Activated CD4-positive, alpha-beta T cell treated with anti-CD3 and anti-CD28 coated beads, Interleukin-2, amount 10 ng/mL, durations not matched to agents 24 days and 14 days (primary cell): ENCODE data around the gene MESD. TPM values are rescaled to one million over a fixed set of nuclear protein-coding genes. Genes with fewer than 3 reads are reported as not detected.

ENCODE experiments used
- DNase-seq: peaks from one replicate; pipeline ENCODE4 v3.0.0; 2022
- H3K27ac Mint-ChIP-seq: one replicate; pipeline ENCODE4 v1.8.0; 2022; ENCODE audit warnings: mild to moderate bottlenecking, mixed read lengths
- H3K27me3 Mint-ChIP-seq: one replicate; pipeline ENCODE4 v1.8.0; 2022; ENCODE audit warnings: mixed read lengths
- H3K36me3 Mint-ChIP-seq: one replicate; pipeline ENCODE4 v1.8.0; 2022; ENCODE audit warnings: low read depth, mild to moderate bottlenecking, mixed read lengths
- H3K4me1 Mint-ChIP-seq: one replicate; pipeline ENCODE4 v1.8.0; 2021; ENCODE audit warnings: mixed read lengths
- H3K4me3 Mint-ChIP-seq: one replicate; pipeline ENCODE4 v1.8.0; 2022; ENCODE audit warnings: mild to moderate bottlenecking, moderate library complexity, mixed read lengths
- H3K9me3 Mint-ChIP-seq: one replicate; pipeline ENCODE4 v1.8.0; 2021; ENCODE audit warnings: mixed read lengths
- intact Hi-C: fragments of 100-400 bp; cut with micrococcal nuclease; formaldehyde crosslinking; loops from one replicate; pipeline ENCODE4 v1.15.1; 2023
- total RNA-seq: library from RNA; stranded (reverse); gene quantifications from 2 replicates; pipeline ENCODE4 v1.2.3, GENCODE V29; 2022

Gene MESD
- total RNA-seq, 1 donor from 2014 or later, result 27.1 TPM

DNA sequence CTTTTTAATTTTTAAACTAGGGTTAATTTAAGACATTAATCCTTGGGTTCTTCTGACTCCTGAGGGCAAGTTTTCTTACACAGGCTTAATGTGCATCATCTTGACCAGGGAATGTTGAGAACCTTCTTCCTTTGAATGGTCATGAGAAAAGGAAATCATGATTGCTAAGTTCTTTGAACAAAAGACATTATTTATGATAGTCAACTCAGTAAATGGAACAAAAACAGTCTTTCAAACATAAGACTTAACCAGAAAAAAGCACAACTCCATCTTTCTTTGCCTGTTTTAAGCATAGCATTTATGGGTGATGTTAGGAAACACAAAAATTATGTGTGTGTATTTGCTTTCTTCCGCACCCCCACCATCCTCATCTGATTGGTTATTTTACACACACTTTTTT, 16.5 kb upstream of the MESD start:
- intact Hi-C loops, result no loop called here
- Mint-ChIP-seq H3K27me3 (no peaks in the 10 kb centered on the region), H3K4me1 (peaks cover 46% of the 10 kb centered on the region)

DNA sequence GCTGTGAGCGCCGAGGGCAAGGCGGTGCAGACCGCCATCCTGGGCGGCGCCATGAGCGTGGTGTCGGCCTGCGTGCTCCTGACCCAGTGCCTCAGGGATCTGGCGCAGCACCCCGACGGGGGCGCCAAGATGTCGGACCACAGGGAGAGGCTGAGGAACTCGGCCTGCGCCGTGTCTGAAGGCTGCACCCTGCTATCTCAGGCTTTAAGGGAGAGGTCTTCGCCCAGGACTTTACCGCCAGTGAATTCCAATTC, 13.4 kb upstream of the MESD start:
- DNase-seq, result no peak
- peaks cover 34% of the 10 kb centered on the region for H3K36me3 Mint-ChIP-seq
- H3K9me3 Mint-ChIP-seq, result no peaks in the 10 kb centered on the region
- H3K27ac Mint-ChIP-seq, result no peak overlapping the region
- peak overlapping the region; percentile 79 for H3K4me3 Mint-ChIP-seq
- intact Hi-C loops, result no loop called here
- peaks cover 45% of the 10 kb centered on the region for H3K4me1 Mint-ChIP-seq
- H3K27me3 Mint-ChIP-seq, result no peaks in the 10 kb centered on the region

More for the DNA sequence above, 16.5 kb upstream of the MESD start:
- DNase-seq, result no peak
- H3K27ac Mint-ChIP-seq, result no peak overlapping the region
- H3K36me3 Mint-ChIP-seq, result peaks cover 37% of the 10 kb centered on the region
- no peak overlapping the region for H3K4me3 Mint-ChIP-seq
- no peaks in the 10 kb centered on the region for H3K9me3 Mint-ChIP-seq

DNA sequence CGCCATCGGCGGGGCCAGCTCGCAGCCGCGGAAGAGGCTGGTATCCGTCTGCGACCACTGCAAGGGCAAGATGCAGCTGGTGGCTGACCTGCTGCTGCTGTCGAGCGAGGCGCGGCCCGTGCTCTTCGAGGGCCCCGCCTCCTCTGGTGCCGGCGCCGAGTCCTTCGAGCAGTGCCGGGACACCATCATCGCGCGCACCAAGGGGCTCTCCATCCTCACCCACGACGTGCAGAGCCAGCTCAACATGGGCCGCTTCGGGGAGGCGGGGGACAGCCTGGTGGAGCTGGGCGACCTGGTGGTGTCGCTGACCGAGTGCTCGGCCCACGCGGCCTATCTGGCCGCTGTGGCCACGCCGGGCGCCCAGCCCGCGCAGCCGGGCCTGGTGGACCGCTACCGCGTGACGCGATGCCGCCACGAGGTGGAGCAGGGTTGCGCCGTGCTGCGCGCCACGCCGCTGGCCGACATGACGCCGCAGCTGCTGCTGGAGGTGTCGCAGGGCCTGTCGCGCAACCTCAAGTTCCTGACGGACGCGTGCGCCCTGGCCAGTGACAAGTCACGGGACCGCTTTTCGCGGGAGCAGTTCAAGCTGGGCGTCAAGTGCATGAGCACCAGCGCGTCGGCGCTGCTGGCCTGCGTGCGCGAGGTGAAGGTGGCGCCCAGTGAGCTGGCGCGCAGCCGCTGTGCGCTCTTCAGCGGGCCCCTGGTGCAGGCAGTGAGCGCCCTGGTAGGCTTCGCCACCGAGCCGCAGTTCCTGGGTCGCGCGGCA, 12.9 kb upstream of the MESD start:
- Mint-ChIP-seq H3K27me3 (no peaks in the 10 kb centered on the region), H3K27ac (peak overlapping the region; percentile 62), H3K9me3 (no peaks in the 10 kb centered on the region), H3K4me1 (peaks cover 45% of the 10 kb centered on the region), H3K36me3 (peaks cover 34% of the 10 kb centered on the region), H3K4me3 (peak overlapping the region; percentile 98)
- intact Hi-C loops, result no loop called here
- no peak for DNase-seq

DNA sequence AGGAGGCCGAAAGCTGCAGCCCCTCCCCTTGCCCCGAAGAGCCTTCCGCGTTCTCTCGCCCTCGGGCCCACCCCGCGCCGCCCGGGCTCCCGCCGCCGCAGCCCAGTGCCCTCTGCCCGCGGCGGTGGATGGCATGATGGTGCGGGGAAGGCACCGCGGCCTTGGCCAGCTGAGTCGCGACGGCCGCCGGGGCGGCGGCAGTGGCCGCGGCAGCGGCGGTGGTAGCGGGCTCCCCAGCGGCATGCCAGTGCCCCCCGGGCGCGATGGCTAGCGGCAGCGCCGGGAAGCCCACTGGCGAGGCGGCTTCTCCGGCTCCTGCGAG, 12.4 kb upstream of the MESD start:
- Mint-ChIP-seq H3K27ac (peak overlapping the region; percentile 86), H3K36me3 (peaks cover 33% of the 10 kb centered on the region), H3K4me3 (peak overlapping the region; percentile 98), H3K27me3 (no peaks in the 10 kb centered on the region), H3K9me3 (no peaks in the 10 kb centered on the region), H3K4me1 (peaks cover 46% of the 10 kb centered on the region)
- no peak for DNase-seq
- intact Hi-C loops, result no loop called here

DNA sequence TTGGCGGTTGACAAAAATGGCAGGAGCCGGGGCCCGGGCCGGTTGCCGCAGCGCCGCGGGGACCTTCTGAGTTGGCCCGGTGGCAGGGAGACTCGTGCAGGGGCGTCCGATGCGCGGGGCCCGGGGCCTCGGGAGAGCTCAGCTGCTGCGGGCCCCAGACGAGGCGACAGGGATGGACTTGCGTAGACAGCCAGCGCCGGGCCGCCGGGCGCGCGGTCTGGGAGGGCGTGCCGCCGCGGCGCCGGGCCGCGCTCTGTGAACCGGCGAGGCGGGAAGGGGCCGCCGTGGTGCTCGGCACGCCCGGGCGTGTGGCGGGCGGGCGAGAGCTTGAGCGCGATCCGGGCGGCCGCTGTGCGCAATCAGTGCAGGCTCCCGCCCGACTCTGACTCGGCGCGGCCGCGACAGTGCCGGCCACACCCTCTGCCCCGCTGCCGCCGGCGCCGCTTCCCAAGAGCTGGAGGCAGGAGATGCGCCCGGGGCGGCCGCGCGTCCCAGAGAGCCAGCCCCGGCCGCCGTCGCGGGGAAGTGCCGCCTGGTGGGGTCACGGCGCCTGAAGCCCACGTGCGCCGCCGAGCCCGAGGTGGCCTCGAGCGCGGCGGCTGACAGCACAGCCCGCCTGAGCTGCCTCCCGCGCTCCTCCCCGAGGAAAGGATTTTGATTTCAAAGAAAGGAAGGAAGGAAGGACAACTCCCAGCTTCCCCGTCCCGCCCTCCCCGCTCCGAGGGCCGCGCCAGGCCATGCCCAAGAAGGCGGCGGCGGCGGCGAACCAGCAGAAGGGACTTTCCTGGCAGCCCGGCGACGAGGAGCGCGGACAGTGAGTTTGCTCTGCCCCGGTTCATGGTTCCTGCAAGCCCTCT, 11.8 kb upstream of the MESD start:
- no peaks in the 10 kb centered on the region for H3K27me3 Mint-ChIP-seq
- peak overlapping the region; percentile 98 for H3K27ac Mint-ChIP-seq
- H3K4me3 Mint-ChIP-seq, result peak overlapping the region; percentile 98
- no peaks in the 10 kb centered on the region for H3K9me3 Mint-ChIP-seq
- H3K36me3 Mint-ChIP-seq, result peaks cover 33% of the 10 kb centered on the region
- peak; percentile 86 for DNase-seq
- peaks cover 46% of the 10 kb centered on the region for H3K4me1 Mint-ChIP-seq
- intact Hi-C loops, result loop anchor here (1.0 kb wide), 1 partner anchor 295 kb away; no protein-coding TSS in a partner anchor

DNA sequence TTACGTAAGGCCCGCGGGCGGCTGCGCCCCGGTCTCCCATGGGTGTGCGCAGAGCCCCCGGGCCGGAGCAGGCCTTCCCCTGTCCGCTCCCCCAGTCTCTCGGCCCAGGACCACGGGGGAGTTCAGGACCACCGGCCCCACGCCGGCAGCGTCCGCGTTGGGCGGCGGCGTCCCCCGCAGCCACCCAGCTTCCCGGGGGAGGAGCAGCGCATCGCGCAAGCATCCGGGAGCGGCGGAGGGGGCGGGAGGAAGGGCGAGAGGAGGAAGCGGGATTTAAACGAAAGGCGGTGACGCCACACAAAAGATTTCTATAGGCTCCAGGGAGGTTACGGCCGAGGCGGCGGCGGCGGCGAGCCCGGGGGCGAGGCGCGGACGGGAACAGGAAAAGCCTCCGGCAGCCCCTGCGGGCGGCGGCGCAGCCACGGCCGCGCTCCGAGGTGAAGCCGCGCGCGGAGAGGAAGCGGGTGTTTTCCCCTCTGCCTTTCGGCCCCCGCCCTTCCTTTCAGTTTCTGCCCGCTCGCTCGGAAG, 11.1 kb upstream of the MESD start, which contains the start of gene TLNRD1:
TLNRD1 (plus strand) TSS at position 300 of the 528 bp plus-strand sequence. CDS start 1,349 bp downstream, outside the sequence.
- no peaks in the 10 kb centered on the region for H3K9me3 Mint-ChIP-seq
- H3K4me1 Mint-ChIP-seq, result peaks cover 49% of the 10 kb centered on the region
- H3K36me3 Mint-ChIP-seq, result peaks cover 32% of the 10 kb centered on the region
- intact Hi-C loops, result loop anchor here (1.0 kb wide), 3 partner anchors 11 to 296 kb away; partner anchors contain the start of gene MESD
- peak within 1 kb of the TSS; percentile 98 for H3K4me3 Mint-ChIP-seq
- peak within 1 kb of the TSS; percentile 98 for H3K27ac Mint-ChIP-seq
- DNase-seq, result peak; percentile 97
- no peaks in the 10 kb centered on the region for H3K27me3 Mint-ChIP-seq

DNA sequence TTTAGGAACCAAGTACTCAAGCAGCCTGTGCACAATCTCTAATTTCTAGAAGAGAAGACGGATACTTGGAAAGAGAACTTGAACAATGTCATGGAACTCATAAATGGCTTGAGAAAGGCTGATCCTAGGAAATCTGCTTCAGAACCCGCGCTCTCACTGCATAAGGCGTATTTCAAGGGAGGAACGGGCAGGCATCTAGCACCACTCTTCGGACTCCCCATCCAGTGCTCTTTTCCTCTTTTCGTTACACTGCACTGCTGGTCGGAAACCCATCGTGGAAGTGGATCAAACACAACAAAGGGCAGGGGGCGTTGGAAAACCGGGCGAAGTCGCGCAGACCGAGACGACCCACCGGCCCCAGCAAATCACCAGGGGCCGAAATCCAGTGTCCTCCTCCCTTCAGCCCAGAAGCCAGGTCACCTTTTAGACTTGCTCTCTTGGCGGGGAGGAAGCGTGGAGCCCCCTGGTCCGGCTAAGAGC, 10.6 kb upstream of the MESD start:
- Mint-ChIP-seq H3K27ac (peak overlapping the region; percentile 98), H3K27me3 (no peaks in the 10 kb centered on the region), H3K4me1 (peaks cover 45% of the 10 kb centered on the region), H3K4me3 (peak overlapping the region; percentile 98), H3K36me3 (peaks cover 28% of the 10 kb centered on the region), H3K9me3 (no peaks in the 10 kb centered on the region)
- intact Hi-C loops, result loop anchor here (1.0 kb wide), 2 partner anchors 11 to 23 kb away; partner anchors contain the start of gene MESD
- DNase-seq, result no peak

DNA sequence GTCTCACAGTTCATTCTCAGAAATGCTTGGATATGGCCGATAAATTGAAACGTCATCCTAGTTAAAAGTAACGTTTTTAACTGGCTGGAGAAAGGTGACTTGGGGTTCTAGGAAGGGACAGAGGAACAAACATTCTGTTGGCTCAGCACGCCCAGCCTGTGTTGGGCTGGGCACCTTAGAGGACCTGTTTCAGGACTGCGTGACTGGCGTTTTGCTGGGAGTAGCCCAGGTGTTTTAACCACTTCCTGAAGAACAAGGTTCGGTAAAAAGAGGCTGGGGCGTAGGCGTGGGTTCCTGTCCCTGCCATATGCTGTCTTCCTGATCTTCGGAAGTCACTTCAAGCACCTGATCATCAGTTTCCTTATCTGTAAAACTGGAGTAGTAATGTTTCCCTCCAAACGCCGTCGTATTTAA, 10.0 kb upstream of the MESD start:
- Mint-ChIP-seq H3K4me3 (peak overlapping the region; percentile 98), H3K4me1 (peaks cover 41% of the 10 kb centered on the region), H3K9me3 (no peaks in the 10 kb centered on the region), H3K36me3 (peaks cover 24% of the 10 kb centered on the region), H3K27ac (peak overlapping the region; percentile 98), H3K27me3 (no peaks in the 10 kb centered on the region)
- intact Hi-C loops, result loop anchor here (1.0 kb wide), 2 partner anchors 10 to 24 kb away; partner anchors contain the start of gene MESD
- DNase-seq, result peak; percentile 90

DNA sequence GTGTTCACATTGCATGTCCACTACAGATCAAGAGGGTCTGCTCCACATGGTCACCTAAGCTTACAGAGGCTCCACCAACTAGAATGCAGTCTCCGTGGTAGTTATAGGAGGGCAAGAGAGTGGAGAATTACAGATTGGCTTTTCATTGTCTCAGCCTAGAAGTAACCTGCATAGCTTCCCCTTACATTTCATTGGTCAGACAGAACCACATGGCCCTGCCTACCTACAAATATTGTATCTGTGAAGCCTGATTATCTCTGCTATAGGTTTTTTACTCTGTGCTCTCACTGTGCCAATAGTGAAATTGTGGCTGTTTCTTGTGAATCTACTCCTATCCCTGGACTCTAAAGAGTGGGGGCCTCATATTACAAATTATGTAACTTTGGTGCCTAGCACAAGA, 8.6 kb upstream of the MESD start:
- Mint-ChIP-seq H3K27ac (no peak overlapping the region), H3K27me3 (no peaks in the 10 kb centered on the region)
- intact Hi-C loops, result no loop called here

DNA sequence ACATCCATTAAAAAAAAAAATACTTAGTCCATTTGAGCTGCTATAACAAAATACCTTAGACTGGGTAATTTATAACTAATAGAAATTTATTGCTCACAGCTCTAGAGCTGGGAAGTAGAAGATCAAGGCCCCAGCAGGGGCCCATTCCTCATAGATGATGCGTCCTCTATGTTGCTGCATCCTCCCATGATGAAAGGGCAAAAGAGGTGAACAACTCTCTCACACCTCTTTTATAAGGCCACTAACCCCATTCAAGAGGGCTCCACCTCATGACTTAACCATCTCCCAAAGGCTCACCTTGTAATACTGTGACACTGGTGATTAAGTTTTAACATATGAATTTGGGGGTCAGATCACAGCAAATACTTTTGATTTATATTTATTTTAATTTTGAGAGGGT, 8.1 kb upstream of the MESD start:
- peaks cover 8% of the 10 kb centered on the region for H3K36me3 Mint-ChIP-seq
- no peak for DNase-seq
- H3K9me3 Mint-ChIP-seq, result no peaks in the 10 kb centered on the region
- H3K27ac Mint-ChIP-seq, result no peak overlapping the region
- no peaks in the 10 kb centered on the region for H3K27me3 Mint-ChIP-seq
- H3K4me1 Mint-ChIP-seq, result peaks cover 27% of the 10 kb centered on the region
- H3K4me3 Mint-ChIP-seq, result no peak overlapping the region
- intact Hi-C loops, result no loop called here

More for the DNA sequence above, 8.6 kb upstream of the MESD start:
- Mint-ChIP-seq H3K4me3 (no peak overlapping the region), H3K9me3 (no peaks in the 10 kb centered on the region), H3K4me1 (peaks cover 28% of the 10 kb centered on the region), H3K36me3 (peaks cover 11% of the 10 kb centered on the region)
- no peak for DNase-seq

DNA sequence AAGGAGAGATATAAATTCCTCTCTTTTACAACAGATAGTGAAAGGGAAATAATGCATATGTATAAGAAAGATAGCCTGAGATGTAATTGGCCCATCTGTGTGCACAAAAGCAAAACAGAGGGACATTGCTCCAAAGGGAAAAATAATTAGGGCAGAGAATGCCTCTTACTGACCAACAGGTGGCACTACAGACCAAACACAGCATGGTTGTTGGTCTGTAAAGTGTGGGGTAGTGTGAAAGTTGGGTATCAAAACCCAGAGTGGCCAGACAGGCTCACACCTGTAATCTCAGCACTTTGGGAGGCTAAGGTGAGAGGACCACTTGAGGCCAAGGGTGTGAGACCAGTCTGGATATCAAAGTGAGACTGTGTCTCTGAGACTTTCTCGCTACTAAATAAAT, 6.6 kb upstream of the MESD start:
- peak; percentile 66 for DNase-seq
- intact Hi-C loops, result loop anchor here (1.0 kb wide), 2 partner anchors 112 to 270 kb away; no protein-coding TSS in a partner anchor
- peaks cover 6% of the 10 kb centered on the region for H3K36me3 Mint-ChIP-seq
- peaks cover 41% of the 10 kb centered on the region for H3K4me1 Mint-ChIP-seq
- no peak overlapping the region for H3K27ac Mint-ChIP-seq
- H3K27me3 Mint-ChIP-seq, result no peaks in the 10 kb centered on the region
- no peaks in the 10 kb centered on the region for H3K9me3 Mint-ChIP-seq
- H3K4me3 Mint-ChIP-seq, result no peak overlapping the region

DNA sequence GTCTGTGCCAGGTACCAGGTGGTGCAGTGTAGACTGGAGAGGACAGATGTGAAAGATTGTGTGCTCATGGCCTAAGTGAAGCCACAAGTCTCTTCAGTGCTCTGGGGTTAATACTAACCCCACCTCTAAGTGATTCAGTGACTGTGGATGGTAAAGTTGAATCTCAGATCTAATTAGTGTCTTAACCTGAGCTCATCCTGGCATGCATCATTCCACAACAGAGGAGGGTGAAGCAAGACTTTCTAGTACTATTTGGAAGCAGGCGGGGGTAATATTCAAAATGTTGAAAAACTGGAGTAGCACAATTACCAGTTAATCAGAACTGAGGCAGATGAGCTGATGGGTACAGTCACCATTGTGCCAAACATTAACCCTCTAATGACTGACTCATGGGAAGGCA, 2.8 kb upstream of the MESD start:
- no peak for DNase-seq
- Mint-ChIP-seq H3K27me3 (no peaks in the 10 kb centered on the region), H3K36me3 (peaks cover 11% of the 10 kb centered on the region), H3K9me3 (no peaks in the 10 kb centered on the region), H3K4me1 (peaks cover 43% of the 10 kb centered on the region), H3K27ac (no peak overlapping the region), H3K4me3 (no peak overlapping the region)
- intact Hi-C loops, result no loop called here

DNA sequence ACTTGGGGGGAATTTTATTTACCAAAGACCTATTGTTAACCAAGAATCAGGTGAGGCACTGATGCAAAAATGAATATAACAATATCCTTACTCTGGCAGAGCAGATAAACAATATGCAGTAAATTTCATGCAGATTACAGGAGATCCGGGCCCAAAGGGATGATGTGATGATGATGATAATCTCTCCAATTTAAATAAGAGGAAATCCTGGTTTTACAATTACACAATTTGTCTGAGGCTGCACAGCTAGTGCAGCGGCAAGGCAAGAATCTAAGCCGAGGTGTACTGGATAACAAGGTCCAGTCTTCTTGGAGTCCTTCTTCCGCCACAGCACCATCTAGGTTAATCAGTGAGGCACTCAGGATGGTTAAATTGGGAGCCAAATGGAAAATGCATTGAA, 2.4 kb upstream of the MESD start:
- Mint-ChIP-seq H3K4me3 (no peak overlapping the region), H3K36me3 (peaks cover 11% of the 10 kb centered on the region), H3K27me3 (no peaks in the 10 kb centered on the region), H3K4me1 (peaks cover 42% of the 10 kb centered on the region), H3K27ac (no peak overlapping the region), H3K9me3 (no peaks in the 10 kb centered on the region)
- DNase-seq, result no peak
- intact Hi-C loops, result no loop called here

DNA sequence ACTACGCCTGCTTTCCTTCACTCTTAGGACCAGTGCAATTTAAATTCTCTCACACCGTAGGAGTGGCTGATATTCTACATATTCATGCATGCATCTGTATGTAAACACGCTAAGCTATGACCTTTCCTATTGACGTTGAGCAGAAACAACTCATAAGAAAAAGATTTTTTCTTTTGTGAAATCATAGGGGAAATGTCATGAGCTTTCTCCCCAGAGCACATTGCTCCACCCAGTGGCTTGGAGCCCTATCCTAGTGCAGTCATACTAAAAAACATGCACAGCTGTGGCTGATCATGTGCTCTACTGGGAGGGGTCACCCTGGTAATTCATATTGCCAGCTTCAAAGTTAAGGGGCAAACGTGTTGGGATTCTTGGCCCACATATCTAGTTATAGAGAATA, 1.8 kb upstream of the MESD start:
- H3K4me3 Mint-ChIP-seq, result peak overlapping the region; percentile 13
- peak; percentile 83 for DNase-seq
- peaks cover 17% of the 10 kb centered on the region for H3K36me3 Mint-ChIP-seq
- intact Hi-C loops, result no loop called here
- H3K27me3 Mint-ChIP-seq, result no peaks in the 10 kb centered on the region
- H3K4me1 Mint-ChIP-seq, result peaks cover 47% of the 10 kb centered on the region
- H3K9me3 Mint-ChIP-seq, result no peaks in the 10 kb centered on the region
- peak overlapping the region; percentile 66 for H3K27ac Mint-ChIP-seq
